Activated CD4-positive, CD25-positive, alpha-beta regulatory T cell (primary cell): ENCODE measurements around the gene HSD17B8.

Source experiments
- DNase-seq, 4 experiments: peaks; one replicate each; lab custom pipeline; 2025; lab: John Stamatoyannopoulos, UW

The HSD17B8 gene

GRCh38 chr6:33204415-33205190 lies at the start of gene HSD17B8:
HSD17B8 (plus strand) TSS chr6:33204655; CDS start chr6:33204669, 14 bp downstream.
- DNase-seq: peak; percentile 74 to 83 (median 80)

GRCh38 chr6:33156561-33156960 lies 47.9 kb upstream of the HSD17B8 start:
- no peak for DNase-seq

GRCh38 chr6:33156964-33157363 lies 47.5 kb upstream of the HSD17B8 start:
- DNase-seq: no peak

GRCh38 chr6:33160096-33160495 lies 44.4 kb upstream of the HSD17B8 start:
- DNase-seq: no peak

- DNase-seq: no peak
These were observed 43.6 kb upstream of the HSD17B8 start for GRCh38 chr6:33160728-33161344.

- peak; percentile 65 to 78 (median 71) for DNase-seq
These were observed 42.8 kb upstream of the HSD17B8 start for GRCh38 chr6:33161354-33162331.

GRCh38 chr6:33163540-33163939 lies 40.9 kb upstream of the HSD17B8 start:
- no peak for DNase-seq

GRCh38 chr6:33164176-33164575 lies 40.3 kb upstream of the HSD17B8 start:
- no peak for DNase-seq

- no peak for DNase-seq
These were observed 39.6 kb upstream of the HSD17B8 start for GRCh38 chr6:33164665-33165373.

- no peak for DNase-seq
These were observed 38.7 kb upstream of the HSD17B8 start for GRCh38 chr6:33165581-33166258.

- DNase-seq: no peak
These were observed 38.1 kb upstream of the HSD17B8 start for GRCh38 chr6:33166363-33166762.

- no peak for DNase-seq
These were observed 37.6 kb upstream of the HSD17B8 start for GRCh38 chr6:33166811-33167210.

GRCh38 chr6:33167374-33168283 lies 36.8 kb upstream of the HSD17B8 start:
- no peak for DNase-seq

- DNase-seq: no peak
These were observed 36.2 kb upstream of the HSD17B8 start for GRCh38 chr6:33168284-33168601.

GRCh38 chr6:33168639-33169038 lies 35.8 kb upstream of the HSD17B8 start:
- DNase-seq: no peak

- no peak for DNase-seq
These were observed 34.9 kb upstream of the HSD17B8 start for GRCh38 chr6:33169291-33170175.

- DNase-seq: no peak
These were observed 34.1 kb upstream of the HSD17B8 start for GRCh38 chr6:33170176-33171015.
